HG02798 (cell line): ENCODE measurements around the gene ZMIZ2.
"Not testable (repeated sequence)": the region's sequence is repeated elsewhere in the genome, so short reads cannot be mapped to it uniquely, and the experiment has no call there.

ENCODE experiments used
- ATAC-seq: cut with Tn5 transposase; IDR thresholded peaks from one replicate; pipeline ENCODE4 v1.9.1; 2021; ENCODE audit warnings: mild to moderate bottlenecking; ENCODE audit not compliant: unreplicated experiment, poor library complexity

The ZMIZ2 gene, protein sequence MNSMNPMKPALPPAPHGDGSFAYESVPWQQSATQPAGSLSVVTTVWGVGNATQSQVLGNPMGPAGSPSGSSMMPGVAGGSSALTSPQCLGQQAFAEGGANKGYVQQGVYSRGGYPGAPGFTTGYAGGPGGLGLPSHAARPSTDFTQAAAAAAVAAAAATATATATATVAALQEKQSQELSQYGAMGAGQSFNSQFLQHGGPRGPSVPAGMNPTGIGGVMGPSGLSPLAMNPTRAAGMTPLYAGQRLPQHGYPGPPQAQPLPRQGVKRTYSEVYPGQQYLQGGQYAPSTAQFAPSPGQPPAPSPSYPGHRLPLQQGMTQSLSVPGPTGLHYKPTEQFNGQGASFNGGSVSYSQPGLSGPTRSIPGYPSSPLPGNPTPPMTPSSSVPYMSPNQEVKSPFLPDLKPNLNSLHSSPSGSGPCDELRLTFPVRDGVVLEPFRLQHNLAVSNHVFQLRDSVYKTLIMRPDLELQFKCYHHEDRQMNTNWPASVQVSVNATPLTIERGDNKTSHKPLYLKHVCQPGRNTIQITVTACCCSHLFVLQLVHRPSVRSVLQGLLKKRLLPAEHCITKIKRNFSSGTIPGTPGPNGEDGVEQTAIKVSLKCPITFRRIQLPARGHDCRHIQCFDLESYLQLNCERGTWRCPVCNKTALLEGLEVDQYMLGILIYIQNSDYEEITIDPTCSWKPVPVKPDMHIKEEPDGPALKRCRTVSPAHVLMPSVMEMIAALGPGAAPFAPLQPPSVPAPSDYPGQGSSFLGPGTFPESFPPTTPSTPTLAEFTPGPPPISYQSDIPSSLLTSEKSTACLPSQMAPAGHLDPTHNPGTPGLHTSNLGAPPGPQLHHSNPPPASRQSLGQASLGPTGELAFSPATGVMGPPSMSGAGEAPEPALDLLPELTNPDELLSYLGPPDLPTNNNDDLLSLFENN

DNA sequence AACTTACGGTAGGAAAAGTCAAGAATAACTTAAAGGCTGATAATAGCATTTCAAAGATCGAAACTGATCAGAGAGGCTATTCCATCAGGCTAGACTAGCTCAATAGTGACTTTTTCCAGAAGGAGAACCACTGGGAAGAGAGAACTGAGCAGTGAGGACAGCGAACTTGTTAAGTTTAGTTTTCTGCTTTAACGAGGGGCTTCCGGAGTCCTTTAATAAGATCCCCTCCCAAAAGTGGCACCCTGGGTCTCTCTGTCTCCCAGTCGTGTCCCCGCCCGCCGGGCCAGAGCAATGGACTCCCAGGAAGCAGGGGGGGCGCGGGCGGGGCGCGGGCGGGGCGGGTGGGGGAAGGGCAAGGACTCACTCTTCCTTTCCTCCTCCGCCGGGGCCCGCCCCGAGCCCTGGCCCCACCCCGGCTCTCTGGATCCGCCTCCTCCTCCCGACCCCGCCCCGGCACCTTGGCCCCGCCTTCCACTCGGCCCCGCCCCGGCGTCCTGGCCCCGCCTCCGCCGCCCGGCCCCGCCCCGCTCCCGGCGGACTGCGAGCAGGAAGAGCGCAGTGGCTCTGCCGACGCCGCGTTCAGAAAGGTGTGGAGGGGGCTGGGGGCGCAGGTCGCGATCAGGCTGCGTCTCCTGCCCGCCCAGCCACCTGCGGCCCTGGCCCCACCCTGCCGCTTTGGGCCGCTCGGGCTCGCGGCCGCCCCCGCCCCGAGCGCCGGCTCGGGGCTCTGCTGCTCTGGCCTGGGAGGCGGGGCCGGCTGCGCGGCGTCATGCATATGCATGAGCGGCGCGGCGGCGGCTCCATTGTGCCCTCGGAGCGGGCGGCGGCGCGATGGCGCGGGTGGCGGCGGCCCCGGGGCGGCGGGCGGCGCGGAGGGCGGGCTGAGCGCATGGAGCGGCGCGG, at the start of gene ZMIZ2:
TSS of gene ZMIZ2 (plus strand) at position 803 of the 903 bp plus-strand sequence. CDS start 7,403 bp downstream, outside the sequence.
- peak; percentile 76 for ATAC-seq

DNA sequence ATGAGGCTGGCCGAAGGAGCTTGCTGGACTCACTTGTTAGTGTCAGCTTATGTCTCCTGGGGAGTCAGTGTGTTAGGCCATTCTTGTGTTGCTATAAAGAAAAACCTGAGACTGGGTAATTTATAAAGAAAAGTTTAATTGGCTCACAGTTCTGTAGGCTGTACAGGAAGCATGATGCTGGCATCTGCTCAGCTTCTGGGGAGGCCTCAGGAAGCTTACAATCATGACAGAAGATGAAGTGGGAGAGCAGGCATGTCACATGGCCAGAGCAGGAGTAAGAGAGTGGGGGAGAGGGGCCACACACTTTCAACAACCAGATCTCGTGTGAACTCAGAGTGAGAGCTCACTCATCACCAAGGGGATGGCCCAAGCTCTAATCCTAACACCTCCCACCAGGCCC, 49.0 kb upstream of the ZMIZ2 start:
- not testable (repeated sequence) for ATAC-seq

GRCh38 chr7:44700322-44700721, 48.3 kb upstream of the ZMIZ2 start:
- no peak for ATAC-seq

GRCh38 chr7:44703391-44703790, 45.3 kb upstream of the ZMIZ2 start:
- not testable (repeated sequence) for ATAC-seq

- no peak for ATAC-seq
Measured at GRCh38 chr7:44703921-44704320, 44.7 kb upstream of the ZMIZ2 start.

GRCh38 chr7:44705434-44705833, 43.2 kb upstream of the ZMIZ2 start:
- no peak for ATAC-seq

GRCh38 chr7:44706788-44707557, 41.7 kb upstream of the ZMIZ2 start:
- no peak for ATAC-seq

DNA sequence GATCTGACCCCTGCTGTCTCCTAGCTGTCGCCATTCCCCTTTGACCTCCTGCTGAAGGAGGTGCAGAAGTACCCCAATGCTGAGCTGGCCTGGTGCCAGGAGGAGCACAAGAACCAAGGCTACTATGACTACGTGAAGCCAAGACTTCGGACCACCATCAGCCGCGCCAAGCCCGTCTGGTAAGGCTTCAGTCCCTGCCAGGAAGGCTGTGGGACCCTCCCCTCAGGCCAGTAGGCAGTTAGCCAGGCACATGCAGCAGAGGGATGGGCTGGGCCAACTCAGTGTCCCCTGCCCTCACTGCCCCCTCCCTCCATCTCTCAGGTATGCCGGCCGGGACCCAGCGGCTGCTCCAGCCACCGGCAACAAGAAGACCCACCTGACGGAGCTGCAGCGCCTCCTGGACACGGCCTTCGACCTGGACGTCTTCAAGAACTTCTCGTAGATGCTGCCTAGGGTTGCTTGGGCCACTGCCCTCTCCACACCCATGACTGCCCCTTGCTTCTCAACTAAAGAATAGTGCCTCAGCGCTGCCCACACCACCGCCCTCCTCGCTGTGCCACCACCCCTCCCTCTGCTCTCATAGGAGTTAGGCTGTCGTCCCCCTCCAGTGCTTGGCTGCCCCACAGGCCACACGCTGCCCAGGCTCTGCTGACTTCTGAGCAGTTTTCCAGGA, 41.0 kb upstream of the ZMIZ2 start:
- no peak for ATAC-seq

- ATAC-seq, result no peak
Measured at GRCh38 chr7:44709011-44709915, 39.4 kb upstream of the ZMIZ2 start.

DNA sequence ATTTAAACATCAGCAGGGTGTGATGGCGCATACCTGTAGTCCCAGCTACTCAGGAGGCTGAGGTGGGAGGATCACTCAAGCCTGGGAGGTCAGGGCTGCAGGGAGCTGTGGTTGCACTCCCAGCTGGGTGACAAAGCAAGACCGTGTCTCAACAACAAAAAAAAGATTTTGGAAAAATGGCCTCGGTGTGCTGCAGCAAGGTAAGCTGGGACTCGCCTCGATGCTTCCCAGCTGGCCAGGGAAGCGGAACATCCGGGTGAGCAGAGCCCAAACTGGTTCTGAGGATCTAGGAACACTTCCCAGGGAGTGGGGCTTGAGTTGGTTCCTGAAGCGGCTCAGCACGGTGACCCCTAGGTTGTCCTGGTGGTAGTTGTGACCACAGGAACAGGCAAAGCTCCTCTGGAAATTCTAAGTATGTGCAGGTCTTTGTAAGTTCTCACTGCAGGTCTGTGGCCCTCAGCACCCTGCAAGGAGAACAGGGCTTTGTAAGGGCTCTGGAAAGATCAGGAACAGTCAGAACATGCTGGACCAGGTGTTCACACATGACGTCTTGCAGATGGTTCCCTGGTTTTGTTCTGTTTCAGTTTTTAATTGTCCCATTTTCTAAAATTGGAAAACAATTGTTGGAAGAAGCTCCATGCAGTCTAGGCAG, 38.6 kb upstream of the ZMIZ2 start:
- no peak for ATAC-seq

DNA sequence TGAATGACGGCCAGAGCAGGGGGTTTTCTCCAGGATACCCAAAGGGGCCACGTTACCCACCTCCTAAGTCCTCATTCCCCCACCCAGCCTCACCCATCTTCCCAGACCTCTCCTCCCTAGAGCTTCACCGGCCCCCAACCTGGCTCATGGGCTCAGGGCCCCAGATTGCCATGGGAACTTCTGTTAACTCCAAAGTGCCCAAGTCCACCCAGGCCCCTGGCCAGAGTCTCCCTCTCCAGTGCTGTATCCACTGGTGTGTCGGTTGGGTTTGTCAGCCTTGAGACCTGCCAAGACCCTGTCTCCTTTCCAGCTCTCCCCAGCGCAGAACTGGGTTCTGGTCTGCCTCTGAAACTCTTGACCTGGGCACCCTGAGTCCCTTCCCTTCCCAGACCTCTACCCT, 37.1 kb upstream of the ZMIZ2 start:
- no peak for ATAC-seq

DNA sequence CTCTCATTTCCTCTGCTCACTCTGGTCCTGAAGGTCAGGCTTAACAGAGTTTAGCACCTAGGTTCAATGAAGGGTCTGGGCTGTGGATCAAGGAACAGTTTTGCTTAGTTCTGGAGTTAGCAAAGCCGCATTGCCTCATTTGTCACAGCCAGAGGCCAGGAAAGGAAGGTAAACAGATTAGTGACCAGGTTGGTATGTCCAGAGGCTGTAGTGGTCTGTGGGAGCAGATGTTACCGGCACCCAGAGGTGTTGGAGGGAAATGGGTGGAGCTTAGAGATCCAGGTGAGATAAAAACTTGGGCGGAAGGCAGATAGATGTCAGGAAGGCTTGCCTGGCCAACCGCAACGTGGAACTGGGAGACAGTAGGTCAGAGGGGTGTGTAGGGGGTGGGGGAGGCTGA, 36.6 kb upstream of the ZMIZ2 start:
- ATAC-seq, result no peak

DNA sequence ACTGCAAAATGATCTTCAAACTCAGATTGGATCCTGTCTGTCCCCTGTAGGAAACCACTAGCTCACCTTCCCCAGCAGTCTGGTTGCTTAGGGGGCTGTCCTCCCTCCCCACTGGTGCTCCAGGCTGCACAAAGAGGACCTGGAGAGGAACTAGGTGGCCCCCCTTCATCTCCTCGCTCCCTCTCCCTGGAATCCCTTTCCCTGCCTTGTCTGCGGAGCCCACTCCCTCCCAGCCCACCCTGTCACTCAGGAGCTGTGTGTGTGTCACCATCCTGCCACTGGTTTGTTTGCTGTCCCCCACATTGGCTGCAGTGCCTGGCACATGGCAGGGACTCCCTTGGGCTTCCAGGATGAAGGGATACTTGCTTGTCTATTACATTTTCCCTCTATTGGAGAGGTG, 35.5 kb upstream of the ZMIZ2 start:
- ATAC-seq, result no peak

GRCh38 chr7:44713680-44714335, 34.8 kb upstream of the ZMIZ2 start:
- ATAC-seq, result no peak

- no peak for ATAC-seq
Measured at GRCh38 chr7:44716205-44716604, 32.4 kb upstream of the ZMIZ2 start.

- ATAC-seq, result no peak
Measured at GRCh38 chr7:44720301-44720700, 28.3 kb upstream of the ZMIZ2 start.

DNA sequence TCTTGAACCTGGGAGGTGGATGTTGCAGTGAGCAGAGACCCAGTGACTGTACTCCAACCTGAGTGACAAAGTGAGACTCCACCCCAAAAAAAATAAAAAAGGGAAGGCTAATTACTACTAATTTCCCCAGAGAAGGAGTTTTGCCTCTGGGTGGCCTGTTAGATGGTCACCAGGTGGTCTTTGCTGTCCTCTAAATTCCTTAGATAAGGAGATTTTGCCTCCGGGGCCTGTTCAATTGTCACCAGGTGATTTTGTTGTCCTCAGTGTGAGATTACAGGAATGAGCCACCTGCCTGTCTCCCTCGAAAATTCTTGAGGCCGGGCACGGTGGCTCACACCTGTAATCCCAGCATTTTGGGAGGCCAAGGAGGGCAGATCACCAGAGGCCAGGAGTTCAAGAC, 24.4 kb upstream of the ZMIZ2 start:
- ATAC-seq, result no peak
